Vagina (tissue), 2 donors: ENCODE data around the gene ERCC6L2.

Source experiments
- CTCF ChIP-seq, 3 experiments: fragments of 450-650 bp in 2 of 3; fragments of 200-600 bp in 1 of 3; sonication (generic) in 1 of 3; IDR thresholded peaks; one replicate each; pipeline ENCODE4 v1.5.1; 2017 to 2019; ENCODE audit warnings: antibody characterized with exemption in 3 of 3, mild to moderate bottlenecking in 2 of 3, moderate library complexity in 2 of 3
- POLR2AphosphoS5 ChIP-seq, 2 donors: sonication (generic); formaldehyde crosslinking; IDR thresholded peaks; one replicate each; pipeline ENCODE4 v1.9.0; 2017; ENCODE audit warnings: antibody characterized with exemption in 2 of 2, mild to moderate bottlenecking in 2 of 2, low read depth in 1 of 2; ENCODE audit not compliant: insufficient read depth in 1 of 2

GRCh38 chr9:95930277-95930676 is 54.8 kb downstream of the ERCC6L2 start:
- TF ChIP-seq POLR2AphosphoS5 (IDR thresholded peaks at IDR 0.05; ENCODE audit: insufficient read depth in 1 of 2, low read depth in 1 of 2) (no peak), CTCF (IDR thresholded peaks at IDR 0.05) (no peak)
